Astrocyte (in vitro differentiated cells and primary cell): ENCODE measurements around the gene ST8SIA5.

Experiments
- EZH2 ChIP-seq: IDR thresholded peaks from 2 replicates; pipeline ENCODE4 v1.6.1; 2012; ENCODE audit warnings: mild to moderate bottlenecking, low read length, inconsistent platforms; ENCODE audit not compliant: insufficient read depth
- TF ChIP-seq, protein P1 (sequence below): IDR thresholded peaks from 2 replicates; pipeline ENCODE4 v1.5.1; 2011; ENCODE audit warnings: low read depth, mild to moderate bottlenecking, inconsistent platforms, low read length, moderate library complexity; ENCODE audit not compliant: insufficient read depth

DNA sequence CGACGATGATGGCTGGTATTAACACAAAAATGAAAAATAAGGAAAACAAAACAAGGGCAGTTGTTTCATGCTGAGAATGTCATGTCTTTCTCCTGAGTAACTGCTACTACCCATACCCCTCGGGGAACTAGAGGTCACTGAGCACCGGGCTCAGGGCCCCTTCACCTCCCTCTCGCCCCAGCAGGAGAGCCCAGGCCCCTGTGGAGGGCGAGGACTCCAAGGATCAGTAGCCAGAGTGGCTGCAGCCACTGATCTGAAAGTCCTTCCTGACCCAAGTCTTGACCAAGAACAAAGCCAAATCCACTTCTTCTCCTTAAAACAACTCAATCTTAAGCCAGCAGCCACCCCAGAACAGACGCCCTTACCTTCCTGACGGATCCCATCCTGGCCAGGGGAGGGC lies 25.5 kb downstream of the ST8SIA5 start:
- TF ChIP-seq, protein P1, sequence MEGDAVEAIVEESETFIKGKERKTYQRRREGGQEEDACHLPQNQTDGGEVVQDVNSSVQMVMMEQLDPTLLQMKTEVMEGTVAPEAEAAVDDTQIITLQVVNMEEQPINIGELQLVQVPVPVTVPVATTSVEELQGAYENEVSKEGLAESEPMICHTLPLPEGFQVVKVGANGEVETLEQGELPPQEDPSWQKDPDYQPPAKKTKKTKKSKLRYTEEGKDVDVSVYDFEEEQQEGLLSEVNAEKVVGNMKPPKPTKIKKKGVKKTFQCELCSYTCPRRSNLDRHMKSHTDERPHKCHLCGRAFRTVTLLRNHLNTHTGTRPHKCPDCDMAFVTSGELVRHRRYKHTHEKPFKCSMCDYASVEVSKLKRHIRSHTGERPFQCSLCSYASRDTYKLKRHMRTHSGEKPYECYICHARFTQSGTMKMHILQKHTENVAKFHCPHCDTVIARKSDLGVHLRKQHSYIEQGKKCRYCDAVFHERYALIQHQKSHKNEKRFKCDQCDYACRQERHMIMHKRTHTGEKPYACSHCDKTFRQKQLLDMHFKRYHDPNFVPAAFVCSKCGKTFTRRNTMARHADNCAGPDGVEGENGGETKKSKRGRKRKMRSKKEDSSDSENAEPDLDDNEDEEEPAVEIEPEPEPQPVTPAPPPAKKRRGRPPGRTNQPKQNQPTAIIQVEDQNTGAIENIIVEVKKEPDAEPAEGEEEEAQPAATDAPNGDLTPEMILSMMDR, result no peak
- no peak for TF ChIP-seq EZH2
